Endothelial cell of umbilical vein (primary cell): ENCODE measurements around the gene MED13. TPM values are rescaled to one million over a fixed set of nuclear protein-coding genes. Genes with fewer than 3 reads are reported as not detected.

Experiments used
- BruUV-seq: library from RNA; stranded (reverse); fragments of 400-500 nt; replicated peaks from 2 replicates; lab custom pipeline; 2021; lab: Mats Ljungman, UMichigan
- CTCF ChIA-PET: fragments of 300-600, 350-600 bp; sonication (Branson Sonifier 250); formaldehyde crosslinking; loops from one replicate; lab custom pipeline; 2021; ENCODE audit warnings: antibody characterized with exemption, inconsistent platforms; lab: Charles Lee
- POLR2A ChIA-PET: fragments of 300-600, 350-600 bp; sonication (Branson Sonifier 250); formaldehyde crosslinking; loops from one replicate; lab custom pipeline; 2021; ENCODE audit warnings: antibody characterized with exemption, inconsistent platforms; lab: Charles Lee
- DNase-seq: peaks from one replicate; pipeline ENCODE4 v3.0.0-alpha.2; 2011; ENCODE audit warnings: low read depth, low spot score
- FAIRE-seq: peaks from 2 replicates; lab custom pipeline; 2011; peaks lifted over from hg19 to GRCh38; lab: Jason Lieb, UNC
- H2AFZ ChIP-seq: 2 replicates; pipeline ENCODE4 v1.6.0; 2012; ENCODE audit warnings: low read depth, low read length, control low read depth, inconsistent platforms
- H3K27ac ChIP-seq: 2 replicates; pipeline ENCODE4 v1.5.1; 2011; ENCODE audit warnings: low read depth, mild to moderate bottlenecking, control low read depth, low read length, moderate library complexity; ENCODE audit not compliant: insufficient read depth
- H3K27me3 ChIP-seq, 2 experiments: 2 replicates each; pipeline versions ENCODE4 v1.6.0 to v1.6.1; 2011; ENCODE audit warnings: low read length in 2 of 2, mixed read lengths in 1 of 2; ENCODE audit not compliant: control insufficient read depth in 2 of 2, insufficient read depth in 2 of 2
- H3K36me3 ChIP-seq, 2 experiments: 2 replicates in 1 of 2; 3 replicates in 1 of 2; pipeline ENCODE4 v1.5.1; 2011; ENCODE audit warnings: low read length in 2 of 2, mild to moderate bottlenecking in 1 of 2, moderate library complexity in 1 of 2; ENCODE audit not compliant: control insufficient read depth in 2 of 2, insufficient read depth in 2 of 2; ENCODE audit errors: extremely low read depth in 1 of 2
- H3K4me1 ChIP-seq: 3 replicates; pipeline ENCODE4 v1.5.1; 2011; ENCODE audit warnings: mild to moderate bottlenecking, low read length; ENCODE audit not compliant: control insufficient read depth, insufficient read depth; ENCODE audit errors: extremely low read depth
- H3K4me2 ChIP-seq: 2 replicates; pipeline ENCODE4 v1.6.1; 2011; ENCODE audit warnings: low read length, control low read depth, mixed read lengths; ENCODE audit not compliant: insufficient read depth
- H3K4me3 ChIP-seq, 3 experiments: fragments of 200-600 bp in 1 of 3; sonication (generic), shearing (Covaris generic) in 1 of 3; replicated peaks in 1 of 3; 2 replicates each; pipeline ENCODE4 v1.5.1; 2011 to 2016; ENCODE audit warnings: control low read depth in 3 of 3, low read length in 3 of 3, mild to moderate bottlenecking in 2 of 3, inconsistent platforms in 1 of 3, low read depth in 1 of 3, moderate library complexity in 1 of 3; ENCODE audit not compliant: insufficient read depth in 1 of 3
- H3K79me2 ChIP-seq: 2 replicates; pipeline ENCODE4 v1.6.0; 2012; ENCODE audit warnings: low read length, inconsistent platforms; ENCODE audit not compliant: control insufficient read depth, insufficient read depth
- H3K9ac ChIP-seq: replicated peaks from 2 replicates; pipeline ENCODE3; 2011; ENCODE audit warnings: low read length, control low read depth; ENCODE audit not compliant: insufficient read depth; ENCODE audit errors: extremely low read depth
- H3K9me1 ChIP-seq: replicated peaks from 3 replicates; pipeline ENCODE4 v1.6.0; 2011; ENCODE audit warnings: mild to moderate bottlenecking, low read length; ENCODE audit not compliant: control insufficient read depth, insufficient read depth; ENCODE audit errors: extremely low read depth
- H3K9me3 ChIP-seq: replicated peaks from 2 replicates; pipeline ENCODE4 v1.5.1; 2012; ENCODE audit warnings: low read length, inconsistent platforms; ENCODE audit not compliant: control insufficient read depth, insufficient read depth
- H4K20me1 ChIP-seq: replicated peaks from 2 replicates; pipeline ENCODE3; 2011; ENCODE audit warnings: mild to moderate bottlenecking, low read length; ENCODE audit not compliant: control insufficient read depth, insufficient read depth; ENCODE audit errors: extremely low read depth
- CTCF ChIP-seq, 2 donors: IDR thresholded peaks; 1 replicate in 1 of 2; 2 replicates in 1 of 2; pipeline ENCODE4 v1.5.1; 2011; ENCODE audit warnings: low read length in 2 of 2, mild to moderate bottlenecking in 2 of 2, moderate library complexity in 2 of 2, control low read depth in 1 of 2, inconsistent platforms in 1 of 2, low read depth in 1 of 2; ENCODE audit not compliant: insufficient read depth in 1 of 2; ENCODE audit errors: extremely low read depth in 1 of 2
- EZH2 ChIP-seq: IDR thresholded peaks from 2 replicates; pipeline ENCODE4 v1.6.1; 2012; ENCODE audit warnings: borderline replicate concordance, low read depth, mild to moderate bottlenecking, moderate library complexity, low read length, inconsistent platforms; ENCODE audit not compliant: severe bottlenecking
- FOS ChIP-seq: IDR thresholded peaks from 2 replicates; pipeline ENCODE4 v1.6.1; 2011; ENCODE audit warnings: mild to moderate bottlenecking, low read length, moderate library complexity, borderline replicate concordance; ENCODE audit not compliant: insufficient read depth
- GATA2 ChIP-seq: IDR thresholded peaks from 2 replicates; pipeline ENCODE4 v1.7.0; 2011; ENCODE audit warnings: low read depth, mild to moderate bottlenecking, moderate library complexity, mixed read lengths, low read length; ENCODE audit not compliant: insufficient read length, insufficient read depth
- JUN ChIP-seq: IDR thresholded peaks from 2 replicates; pipeline ENCODE4 v1.6.1; 2011; ENCODE audit warnings: borderline replicate concordance, low read depth; ENCODE audit not compliant: insufficient read length, insufficient read depth
- MAX ChIP-seq: IDR thresholded peaks from 2 replicates; pipeline ENCODE4 v1.6.1; 2011; ENCODE audit not compliant: insufficient read depth, insufficient read length
- MYC ChIP-seq: IDR thresholded peaks from one replicate; pipeline ENCODE4 v1.6.1; 2011; ENCODE audit warnings: mild to moderate bottlenecking, low read depth, low read length
- POLR2A ChIP-seq: IDR thresholded peaks from 2 replicates; pipeline ENCODE4 v1.6.1; 2012; ENCODE audit warnings: low read depth, mild to moderate bottlenecking, control low read depth, low read length
- POLR2AphosphoS5 ChIP-seq: IDR thresholded peaks from 2 replicates; pipeline ENCODE4 v1.6.1; 2012; ENCODE audit warnings: low read depth, mild to moderate bottlenecking, control low read depth, low read length, moderate library complexity; ENCODE audit not compliant: insufficient read depth
- dilution Hi-C: fragments of 300-500 bp; cut with MboI; formaldehyde crosslinking; loops from one replicate; pipeline ENCODE4 v1.15.0; 2019; ENCODE audit warnings: low sequenced_read_pairs; ENCODE audit not compliant: extremely low pct_ligation_motif_present
- intact Hi-C: fragments of 100-400 bp; cut with micrococcal nuclease; formaldehyde crosslinking; loops from one replicate; pipeline ENCODE4 v1.10.0; 2022
- polyA plus RNA-seq, 4 experiments: library from polyadenylated mRNA; depleted of rRNA in 3 of 4; stranded (reverse) in 3 of 4; unstranded in 1 of 4; fragments of >200 nt; gene quantifications; 2 replicates each; pipeline versions ENCODE4 v1.2.1 to v1.2.3, GENCODE V29; 2011 to 2012; ENCODE audit warnings: missing spikeins in 1 of 4
- total RNA-seq: library from RNA; stranded (reverse); gene quantifications from 2 replicates; pipeline ENCODE4 v1.2.3, GENCODE V29; 2021

MED13 gene
- total and polyA plus RNA-seq, 2 donors (not counting 3 experiments of a cell fraction or from before 2014, with no cell fraction given) = 11.6 to 49.6 TPM

GRCh38 chr17:62094175-62094574, 29.1 kb upstream of the MED13 start:
- CTCF ChIA-PET = interaction anchor here (1.0 to 1.7 kb wide), 2 partner anchors 17 to 18 kb away, joined by 3 read pairs; no protein-coding TSS in a partner anchor
- no peak overlapping the region for H3K4me2 ChIP-seq
- no TSS peak for BruUV-seq

More at GRCh38 chr17:62094175-62094574, 29.1 kb upstream of the MED13 start:
- no peaks in the 10 kb centered on the region for H4K20me1 ChIP-seq
- no peak for TF ChIP-seq GATA2
- no peak for TF ChIP-seq POLR2AphosphoS5
- TF ChIP-seq POLR2A = no peak
- TF ChIP-seq FOS = no peak
- TF ChIP-seq CTCF (IDR thresholded peaks at IDR 0.05; ENCODE audit: extremely low read depth in 1 of 2, insufficient read depth in 1 of 2, low read depth in 1 of 2, low read length in 2 of 2) = no peak
- no peak for TF ChIP-seq EZH2
- no peak for TF ChIP-seq MAX
- TF ChIP-seq JUN = no peak
- TF ChIP-seq MYC = no peak
- no peaks in the 10 kb centered on the region for H3K9me1 ChIP-seq
- no peaks in the 10 kb centered on the region for H3K79me2 ChIP-seq
- H3K9me3 ChIP-seq = no peaks in the 10 kb centered on the region
- H3K4me1 ChIP-seq = peaks cover 9% of the 10 kb centered on the region
- FAIRE-seq (no peak), DNase-seq (no peak)
- H3K27me3 ChIP-seq = no peaks in the 10 kb centered on the region
- H3K27ac ChIP-seq = no peak overlapping the region
- intact Hi-C loops = no loop called here
- H3K4me3 ChIP-seq = no peak overlapping the region
- no peak overlapping the region for H3K9ac ChIP-seq
- POLR2A ChIA-PET = no interaction called here
- no peak overlapping the region for H2AFZ ChIP-seq
- H3K36me3 ChIP-seq = no peaks in the 10 kb centered on the region
- dilution Hi-C loops = no loop called here
